Measurements from ENCODE around the gene ABLIM2.
"Not testable (repeated sequence)": the region's sequence is repeated elsewhere in the genome, so short reads cannot be mapped to it uniquely, and the experiment has no call there.

ABLIM2 gene

DNA sequence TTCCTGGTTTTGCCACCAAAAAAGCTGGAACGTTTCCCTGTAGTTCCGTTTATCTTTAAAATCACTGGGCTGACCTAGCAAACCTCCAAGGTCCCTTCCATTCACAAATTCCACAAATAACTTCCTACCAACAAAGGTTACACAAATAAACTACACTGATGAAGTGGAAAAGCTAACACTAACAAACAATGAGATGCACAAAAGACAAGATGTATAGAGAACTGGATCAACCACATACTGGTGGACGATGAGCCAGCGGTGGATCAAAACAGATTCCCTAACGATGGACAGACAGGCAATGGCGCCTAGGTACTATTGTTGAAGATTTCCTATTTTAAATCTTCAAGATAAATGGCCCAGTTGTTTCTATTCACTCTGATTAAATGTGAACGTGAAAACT is 234.4 kb downstream of the ABLIM2 start:
- DNase-seq, result no peak

DNA sequence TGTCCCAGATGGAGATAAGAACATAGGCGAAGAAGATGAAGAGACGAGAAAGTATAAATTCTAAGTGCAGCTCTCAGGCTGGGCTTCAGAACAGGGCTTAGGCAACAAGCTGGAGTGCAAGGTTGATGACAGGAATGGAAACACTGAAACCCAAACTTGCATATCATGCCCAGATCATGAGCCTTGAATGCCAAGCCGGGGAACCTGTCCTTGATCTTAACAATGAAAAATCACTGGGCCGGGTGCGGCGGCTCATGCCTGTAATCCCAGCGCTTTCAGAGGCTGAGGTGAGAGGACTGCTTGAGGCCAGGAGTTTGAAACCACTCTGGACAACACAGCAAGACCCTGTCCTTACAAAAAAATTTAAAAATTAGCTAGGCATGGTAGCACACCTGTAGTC is 236.1 kb downstream of the ABLIM2 start:
- no peak for DNase-seq

DNA sequence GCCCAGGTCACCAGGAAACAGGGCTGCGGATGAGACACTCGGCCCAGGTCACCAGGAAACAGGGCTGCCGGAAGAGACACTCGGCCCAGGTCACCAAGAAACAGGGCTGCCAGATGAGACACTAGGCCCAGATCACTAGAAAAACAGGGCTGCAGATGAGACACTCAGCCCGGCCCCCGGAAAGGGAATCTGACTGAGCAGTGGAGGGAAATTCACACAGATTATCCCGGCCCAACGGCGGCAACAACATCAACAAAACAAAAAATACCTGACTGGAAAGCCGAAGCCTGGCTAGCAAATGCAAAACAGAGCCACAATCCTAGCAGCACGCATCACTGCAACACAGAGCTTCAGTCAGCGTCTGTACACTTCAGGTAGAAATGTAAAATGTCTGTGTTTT is 239.6 kb downstream of the ABLIM2 start:
- DNase-seq, result no peak

DNA sequence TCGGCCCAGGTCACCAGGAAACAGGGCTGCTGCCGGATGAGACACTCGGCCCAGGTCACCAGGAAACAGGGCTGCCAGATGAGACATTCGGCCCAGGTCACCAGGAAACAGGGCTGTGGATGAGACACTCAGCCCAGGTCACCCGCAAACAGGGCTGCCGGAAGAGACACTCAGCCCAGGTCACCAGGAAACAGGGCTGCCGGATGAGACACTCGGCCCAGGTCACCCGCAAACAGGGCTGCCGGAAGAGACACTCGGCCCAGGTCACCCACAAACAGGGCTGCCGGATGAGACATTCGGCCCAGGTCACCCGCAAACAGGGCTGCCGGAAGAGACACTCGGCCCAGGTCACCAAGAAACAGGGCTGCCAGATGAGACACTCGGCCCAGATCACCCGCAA is 240.4 kb downstream of the ABLIM2 start:
- DNase-seq, result not testable (repeated sequence)

DNA sequence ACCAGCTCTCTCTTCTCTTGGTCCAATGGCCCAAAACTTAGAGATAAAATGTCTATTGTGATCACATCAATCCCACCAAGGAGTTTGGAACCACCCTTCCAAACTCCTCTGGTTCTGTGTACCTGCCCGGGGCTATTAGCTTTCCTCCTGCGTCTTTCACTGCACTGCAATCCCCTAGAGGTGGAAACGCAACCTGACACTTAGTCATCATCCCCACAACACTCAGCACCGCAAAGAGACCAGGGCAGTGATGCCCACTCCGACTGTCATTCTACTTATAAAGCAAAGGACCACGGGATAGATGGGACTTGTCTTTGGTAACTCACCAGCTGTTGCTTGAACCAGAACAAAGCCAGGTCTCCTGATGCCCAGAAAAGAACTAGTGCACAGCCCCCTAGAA is 240.9 kb downstream of the ABLIM2 start:
- DNase-seq, result no peak

DNA sequence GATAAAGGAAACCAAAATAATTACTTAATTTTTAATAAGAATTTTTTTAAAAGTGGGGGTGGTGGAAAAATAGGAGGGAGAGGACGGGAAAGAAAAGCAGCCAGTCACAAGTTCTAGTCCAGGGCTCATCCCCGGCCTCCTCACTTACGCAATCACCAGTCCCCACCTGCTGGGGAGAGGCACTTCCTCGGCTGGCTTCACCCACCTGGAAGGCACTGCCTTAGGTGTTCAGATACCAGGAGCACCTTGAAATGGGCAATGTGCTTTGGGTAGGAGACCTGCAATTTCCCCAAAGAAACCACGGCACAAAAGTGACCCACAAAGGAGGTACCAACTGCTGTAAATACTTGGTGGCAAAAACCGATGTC is 242.8 kb downstream of the ABLIM2 start:
- DNase-seq, result no peak
